SK-N-SH (cell line): Measurements from ENCODE around the gene C16orf95.

Experiments
- CTCF ChIP-seq: fragments of 200-600 bp; sonication (generic); IDR thresholded peaks from 2 replicates; pipeline ENCODE4 v1.6.1; 2017; ENCODE audit warnings: antibody characterized with exemption, mild to moderate bottlenecking, moderate library complexity
- EP300 ChIP-seq, 2 experiments: IDR thresholded peaks; 2 replicates each; pipeline versions ENCODE4 v1.4.0 to v1.6.1; 2012; ENCODE audit warnings: borderline replicate concordance in 1 of 2, low read depth in 1 of 2, low read length in 1 of 2
- GABPA ChIP-seq: IDR thresholded peaks from 2 replicates; pipeline ENCODE4 v1.4.0; 2012; ENCODE audit warnings: low read depth, mild to moderate bottlenecking
- REST ChIP-seq: IDR thresholded peaks from 2 replicates; pipeline ENCODE4 v1.6.1; 2012; ENCODE audit warnings: mild to moderate bottlenecking, low read depth, low read length, moderate library complexity
- RFX5 ChIP-seq: IDR thresholded peaks from 2 replicates; pipeline ENCODE4 v1.6.1; 2012; ENCODE audit warnings: mild to moderate bottlenecking, improper control_type of control experiment, low read length

- TF ChIP-seq CTCF (no peak), RFX5 (no peak), GABPA (no peak), EP300 (IDR thresholded peaks at IDR 0.05; ENCODE audit: borderline replicate concordance in 1 of 2, low read depth in 1 of 2, low read length in 1 of 2) (no peak), REST (no peak)
These were observed 40.3 kb downstream of the C16orf95 start for GRCh38 chr16:87276924-87277323.
